Hematopoietic multipotent progenitor cell treated with erythropoietin and hydrocortisone succinate and interleukin-3 and kit ligand, for 17 days (in vitro differentiated cells): ENCODE results near the gene ANKRD52.

Experiments used
- DNase-seq: peaks from one replicate; pipeline ENCODE4 v3.0.0-alpha.2; 2015; ENCODE audit warnings: low spot score

ANKRD52 gene

DNA sequence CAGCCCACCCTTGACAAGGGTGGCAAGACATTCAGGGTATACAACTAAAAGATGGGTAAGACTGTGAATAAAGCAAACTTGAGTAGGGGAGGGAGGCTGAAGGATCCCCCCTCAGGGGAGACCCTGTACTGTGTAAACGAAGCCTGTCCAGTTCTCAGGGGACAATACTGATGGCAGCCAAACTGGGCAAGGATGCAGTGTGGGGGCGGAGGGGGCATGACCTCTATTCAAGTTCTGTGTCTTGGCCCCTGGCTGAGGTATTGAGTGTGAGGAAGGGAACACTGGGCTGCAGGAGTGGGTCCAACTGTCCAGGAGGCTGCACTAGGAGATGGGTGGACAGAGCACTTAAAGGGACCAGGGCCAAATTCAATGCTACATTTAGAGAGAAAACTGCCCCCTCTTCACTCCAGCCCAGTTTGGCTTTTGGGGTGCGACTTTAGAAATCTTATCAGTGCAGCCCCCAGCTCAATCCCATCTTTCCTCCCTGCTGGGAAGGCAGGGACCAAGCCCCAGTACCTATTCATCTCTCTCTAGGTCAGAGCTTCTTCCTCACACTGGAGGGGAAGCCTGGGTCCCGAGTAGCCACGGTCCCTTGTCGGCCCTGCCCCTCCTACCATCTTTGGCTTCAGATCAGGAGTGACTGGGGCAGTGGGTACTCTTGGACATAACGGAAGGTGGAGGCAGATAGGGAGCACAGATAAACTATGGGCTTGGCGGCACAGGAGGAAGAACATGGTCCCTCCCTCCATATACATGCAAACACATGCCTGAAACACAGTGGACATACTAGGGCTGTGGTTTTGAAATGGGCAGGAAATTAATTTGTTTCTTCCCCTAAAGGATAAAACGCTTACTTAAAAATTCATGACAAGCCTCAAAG lies 16.5 kb downstream of the ANKRD52 start:
- no peak for DNase-seq

DNA sequence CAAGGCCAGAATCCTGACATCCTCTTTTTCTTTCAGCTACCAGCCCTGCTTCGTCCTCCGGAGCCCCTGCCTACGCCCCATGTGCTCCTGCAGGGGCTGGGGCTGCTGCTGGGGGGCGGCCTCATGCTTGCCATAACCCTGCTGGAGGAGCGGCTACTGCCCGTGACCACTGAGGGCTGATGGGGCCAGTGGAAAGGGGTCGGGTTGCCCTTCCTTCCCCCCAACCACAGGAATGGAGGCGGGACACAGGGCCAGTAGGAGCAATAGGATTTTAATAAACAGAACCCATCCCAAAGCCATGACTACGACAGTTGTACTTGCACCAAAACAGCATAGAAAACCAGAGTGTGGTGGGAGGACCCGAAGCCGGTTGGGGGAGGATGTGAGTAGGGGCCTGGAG lies 20.6 kb downstream of the ANKRD52 start:
- no peak for DNase-seq

DNA sequence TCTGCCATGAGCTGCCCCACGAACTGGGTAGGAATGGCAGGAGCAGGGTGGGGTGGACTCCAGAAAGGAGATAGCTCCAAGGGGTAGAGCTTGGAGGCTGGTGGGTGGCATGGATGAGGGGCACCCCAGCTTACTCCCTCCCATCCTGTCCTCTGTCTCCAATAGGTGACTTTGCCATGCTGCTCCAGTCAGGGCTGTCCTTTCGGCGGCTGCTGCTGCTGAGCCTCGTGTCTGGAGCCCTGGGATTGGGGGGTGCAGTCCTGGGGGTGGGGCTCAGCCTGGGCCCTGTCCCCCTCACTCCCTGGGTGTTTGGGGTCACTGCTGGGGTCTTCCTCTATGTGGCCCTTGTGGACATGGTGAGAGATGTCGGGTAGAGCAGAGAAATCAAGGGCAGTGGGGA lies 21.2 kb downstream of the ANKRD52 start:
- no peak for DNase-seq

DNA sequence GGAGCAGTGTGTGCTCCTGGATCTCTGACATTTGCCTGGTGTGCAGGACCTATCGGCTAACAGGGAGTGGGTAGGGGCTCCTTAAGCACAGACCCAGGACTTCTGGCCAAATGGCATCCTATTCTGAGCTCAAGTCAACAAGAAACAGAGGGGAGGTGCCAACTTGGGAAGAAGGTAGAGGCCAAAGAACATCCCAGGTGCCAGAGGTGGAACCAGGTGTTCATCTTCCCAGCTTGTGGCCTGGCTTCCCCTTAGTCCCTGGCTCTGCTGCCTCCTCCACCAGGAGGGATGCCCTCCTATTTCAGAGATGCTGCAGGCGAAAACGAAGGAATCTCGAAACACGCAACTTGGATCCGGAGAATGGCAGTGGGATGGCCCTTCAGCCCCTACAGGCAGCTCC lies 22.1 kb downstream of the ANKRD52 start:
- no peak for DNase-seq

DNA sequence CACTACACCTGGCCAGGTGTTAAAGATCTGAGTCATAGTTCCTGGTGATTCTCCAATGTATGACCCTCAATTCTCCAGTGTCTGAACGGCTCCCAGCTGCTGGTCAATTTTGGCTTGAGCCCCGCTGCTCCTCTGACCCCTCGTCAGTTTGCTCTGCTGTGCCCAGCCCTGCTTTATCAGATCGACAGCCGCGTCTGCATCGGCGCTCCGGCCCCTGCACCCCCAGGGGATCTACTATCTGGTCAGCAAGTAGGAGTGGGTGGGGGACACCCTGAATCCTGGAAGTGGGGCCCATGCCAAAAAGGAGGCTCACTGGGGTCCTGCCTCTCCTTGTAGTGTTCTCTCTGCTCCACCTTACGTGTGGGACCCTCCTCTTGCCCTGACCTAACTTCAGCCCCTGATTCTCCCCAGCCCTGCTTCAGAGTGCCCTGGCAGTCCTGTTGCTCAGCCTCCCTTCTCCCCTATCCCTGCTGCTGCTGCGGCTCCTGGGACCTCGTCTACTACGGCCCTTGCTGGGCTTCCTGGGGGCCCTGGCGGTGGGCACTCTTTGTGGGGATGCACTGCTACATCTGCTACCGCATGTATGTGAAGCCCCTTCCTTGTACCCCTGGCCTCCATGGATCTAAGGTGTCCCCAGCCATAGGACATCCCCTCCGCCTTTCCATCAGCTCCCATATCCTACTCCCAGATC lies 23.3 kb downstream of the ANKRD52 start:
- DNase-seq: no peak

DNA sequence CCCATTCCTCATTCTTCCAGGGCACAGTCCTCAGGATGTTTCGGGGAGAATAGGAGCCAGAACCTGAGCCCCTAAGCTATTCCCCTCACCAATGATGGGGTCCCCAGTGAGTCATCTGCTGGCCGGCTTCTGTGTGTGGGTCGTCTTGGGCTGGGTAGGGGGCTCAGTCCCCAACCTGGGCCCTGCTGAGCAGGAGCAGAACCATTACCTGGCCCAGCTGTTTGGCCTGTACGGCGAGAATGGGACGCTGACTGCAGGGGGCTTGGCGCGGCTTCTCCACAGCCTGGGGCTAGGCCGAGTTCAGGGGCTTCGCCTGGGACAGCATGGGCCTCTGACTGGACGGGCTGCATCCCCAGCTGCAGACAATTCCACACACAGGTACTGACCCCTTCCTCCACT lies 27.0 kb downstream of the ANKRD52 start:
- no peak for DNase-seq

DNA sequence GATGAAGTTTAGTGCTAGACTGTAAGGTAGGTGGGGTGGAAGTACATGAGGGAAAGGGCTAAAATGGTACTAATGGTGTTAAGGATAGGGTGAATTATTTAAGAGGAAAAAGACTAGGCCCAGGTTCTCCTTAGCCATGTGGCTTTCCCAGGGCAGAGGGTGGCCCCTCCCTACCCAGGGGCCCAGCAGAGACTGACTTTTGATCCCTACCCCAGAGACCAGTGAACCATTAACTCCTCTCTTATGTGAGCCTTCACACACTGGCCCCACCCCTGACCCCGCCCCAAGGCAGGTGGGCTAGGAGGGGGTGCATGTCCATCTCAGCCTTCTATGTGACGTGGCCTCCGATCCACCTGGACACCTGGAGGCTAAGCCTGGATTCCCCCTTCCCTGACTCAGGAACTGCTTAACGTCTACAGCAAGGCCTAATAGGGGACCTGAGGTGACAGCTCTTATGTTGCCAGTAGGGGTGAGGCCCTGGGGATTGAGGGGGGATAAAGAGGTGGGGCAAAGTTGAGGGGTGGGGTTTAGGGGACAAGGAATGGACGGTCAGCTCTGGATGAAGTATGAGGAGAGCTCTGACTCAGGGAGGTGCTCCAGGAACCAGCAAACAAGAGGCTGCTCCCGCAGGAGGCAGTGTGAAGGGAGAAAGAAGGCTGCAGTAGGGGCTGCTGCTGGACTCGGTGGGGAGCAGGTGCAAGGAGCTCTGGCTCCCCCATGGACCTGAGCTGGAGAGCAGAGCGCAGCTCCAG lies 27.6 kb downstream of the ANKRD52 start:
- DNase-seq: no peak

DNA sequence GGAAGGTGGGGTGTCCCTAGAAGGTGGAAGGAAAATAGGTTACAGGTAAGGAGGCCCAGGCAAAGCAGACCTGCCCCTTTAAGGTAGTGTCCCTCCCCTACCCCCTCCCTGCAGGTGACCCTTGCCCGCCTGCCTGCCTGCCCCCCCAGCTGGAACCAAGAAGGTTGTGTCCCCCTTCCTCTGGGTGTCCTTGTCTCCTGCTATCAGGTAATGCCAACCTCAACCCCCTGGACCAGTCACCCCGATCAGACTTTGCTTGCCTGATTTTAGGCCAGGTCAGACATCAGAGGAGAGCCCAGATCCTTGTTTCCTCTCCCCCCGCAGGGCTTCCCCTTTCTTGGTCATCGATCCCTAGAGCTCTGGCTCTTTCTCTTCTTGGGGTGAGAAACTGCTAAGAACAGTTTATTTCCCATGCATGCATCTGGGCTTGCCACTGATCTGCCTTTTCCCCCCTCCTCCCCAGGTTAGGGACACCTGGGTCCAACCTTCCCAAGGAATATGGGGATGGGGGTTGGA lies 28.2 kb downstream of the ANKRD52 start, which contains the start of gene SLC39A5:
TSS of gene SLC39A5 (plus strand) at position 136 of the 516 bp plus-strand sequence. CDS start 1,224 bp downstream, outside the sequence.
- DNase-seq: no peak

DNA sequence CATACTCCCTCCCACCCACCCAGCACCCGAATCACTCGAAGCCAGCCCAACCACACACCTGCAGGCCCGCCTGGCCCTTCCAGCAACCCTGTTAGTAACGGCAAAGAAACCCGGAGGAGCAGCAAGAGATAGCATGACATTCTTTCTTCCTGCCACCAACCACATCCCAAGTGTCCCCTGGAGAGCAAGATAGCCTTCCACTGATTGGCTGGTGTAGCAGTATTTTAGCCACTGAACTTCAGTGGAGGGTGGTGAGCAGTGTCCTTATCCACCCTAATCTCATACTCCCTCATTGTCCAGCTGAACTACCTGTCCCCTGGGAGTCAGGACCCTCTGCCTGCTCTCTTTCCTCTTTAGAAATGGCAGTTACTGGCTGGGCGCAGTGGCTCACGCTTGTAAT lies 29.1 kb downstream of the ANKRD52 start:
- no peak for DNase-seq

DNA sequence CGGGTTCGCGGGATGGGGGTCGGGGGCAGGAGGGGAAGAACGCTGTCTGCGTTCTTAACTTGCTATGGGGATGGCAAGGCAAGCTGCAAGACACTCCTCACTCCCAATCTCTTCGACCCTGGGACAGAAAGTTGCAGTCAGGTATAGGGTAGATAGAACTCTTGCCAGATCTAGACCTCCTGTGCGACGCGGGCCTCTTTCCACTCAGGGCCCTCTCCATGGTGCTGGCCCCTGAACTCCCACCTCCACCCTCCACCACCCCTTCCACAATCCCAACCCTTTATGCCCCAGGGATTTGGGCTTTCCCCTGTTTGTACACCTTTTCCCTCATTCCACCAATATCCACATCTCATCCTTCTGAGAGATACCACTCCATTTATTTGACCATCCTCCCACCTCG lies 33.2 kb downstream of the ANKRD52 start:
- DNase-seq: no peak

DNA sequence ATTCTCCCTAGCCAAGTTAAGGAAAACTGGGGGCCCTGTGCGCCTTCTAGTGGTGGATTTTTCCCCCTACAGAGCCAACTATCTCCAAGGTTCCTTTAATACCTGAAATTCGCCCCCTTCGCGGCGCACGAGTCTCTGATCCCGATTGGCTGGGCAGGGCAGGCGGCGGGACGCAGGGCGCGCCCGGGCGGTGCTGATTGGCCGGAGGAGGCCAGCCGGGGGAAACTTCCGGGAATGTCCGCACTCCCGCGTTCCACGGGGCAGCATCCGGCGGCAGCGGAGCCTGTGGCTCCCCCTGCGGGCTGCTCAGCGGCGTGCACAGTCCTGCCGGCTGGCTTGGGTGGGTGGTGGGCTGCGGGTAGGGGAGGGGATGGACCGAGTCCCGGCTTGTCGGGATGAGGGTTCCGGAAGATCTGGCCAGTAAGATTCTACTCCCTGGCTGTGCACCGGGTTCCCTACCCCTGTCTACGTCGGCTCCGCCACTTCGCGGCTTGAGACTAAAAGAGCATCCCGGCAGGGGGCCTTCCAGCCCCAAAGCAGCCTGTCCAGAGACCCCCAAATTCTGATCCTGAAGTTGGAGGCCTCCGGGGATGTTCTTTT lies 34.0 kb downstream of the ANKRD52 start, which contains the start of gene NABP2:
TSS of gene NABP2 (plus strand) at position 241 of the 600 bp plus-strand sequence. CDS start 515 bp downstream, outside the sequence.
- peak; percentile 97 for DNase-seq

DNA sequence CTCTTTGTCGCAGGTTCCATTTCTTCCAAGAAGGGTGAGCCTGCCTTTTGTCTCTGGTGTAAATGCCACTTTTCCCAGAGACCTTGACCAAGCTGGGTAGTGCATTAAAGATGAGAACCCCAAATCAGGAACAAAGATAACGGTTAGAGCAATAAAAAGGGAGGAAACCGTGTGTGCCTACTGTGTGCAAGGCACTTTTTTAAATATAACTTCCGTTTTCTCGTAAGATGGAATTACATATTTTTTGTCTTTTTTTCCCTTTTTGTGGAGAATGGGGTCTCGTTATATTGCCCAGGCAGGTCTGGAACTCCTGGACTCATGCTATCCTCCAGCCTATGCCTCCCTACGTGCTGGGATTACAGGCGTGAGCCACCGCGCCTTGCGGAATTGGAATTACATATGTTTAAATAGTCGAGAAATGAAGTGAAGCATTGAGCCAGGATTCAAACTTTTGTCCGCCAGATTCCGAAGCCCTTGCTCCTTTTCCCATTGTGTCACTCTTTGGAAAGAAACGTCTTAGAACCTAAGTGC lies 34.5 kb downstream of the ANKRD52 start:
- DNase-seq: no peak

DNA sequence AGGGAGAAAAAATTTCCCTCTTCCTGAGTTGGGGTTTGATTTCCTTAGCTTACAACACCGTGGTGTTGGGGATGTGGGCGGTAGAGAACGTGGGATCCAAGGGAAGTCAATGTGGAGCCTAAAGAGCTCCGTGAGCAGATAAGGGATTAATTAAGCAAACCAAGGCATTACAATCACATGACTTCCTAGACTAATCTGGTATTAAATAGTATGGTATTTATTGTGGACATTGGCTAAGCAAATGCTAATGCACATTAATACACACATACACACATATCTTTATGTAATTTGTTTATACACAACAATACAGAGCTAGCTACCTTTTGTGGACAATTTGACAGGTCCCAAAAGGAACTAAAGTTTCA lies 35.7 kb downstream of the ANKRD52 start:
- no peak for DNase-seq

DNA sequence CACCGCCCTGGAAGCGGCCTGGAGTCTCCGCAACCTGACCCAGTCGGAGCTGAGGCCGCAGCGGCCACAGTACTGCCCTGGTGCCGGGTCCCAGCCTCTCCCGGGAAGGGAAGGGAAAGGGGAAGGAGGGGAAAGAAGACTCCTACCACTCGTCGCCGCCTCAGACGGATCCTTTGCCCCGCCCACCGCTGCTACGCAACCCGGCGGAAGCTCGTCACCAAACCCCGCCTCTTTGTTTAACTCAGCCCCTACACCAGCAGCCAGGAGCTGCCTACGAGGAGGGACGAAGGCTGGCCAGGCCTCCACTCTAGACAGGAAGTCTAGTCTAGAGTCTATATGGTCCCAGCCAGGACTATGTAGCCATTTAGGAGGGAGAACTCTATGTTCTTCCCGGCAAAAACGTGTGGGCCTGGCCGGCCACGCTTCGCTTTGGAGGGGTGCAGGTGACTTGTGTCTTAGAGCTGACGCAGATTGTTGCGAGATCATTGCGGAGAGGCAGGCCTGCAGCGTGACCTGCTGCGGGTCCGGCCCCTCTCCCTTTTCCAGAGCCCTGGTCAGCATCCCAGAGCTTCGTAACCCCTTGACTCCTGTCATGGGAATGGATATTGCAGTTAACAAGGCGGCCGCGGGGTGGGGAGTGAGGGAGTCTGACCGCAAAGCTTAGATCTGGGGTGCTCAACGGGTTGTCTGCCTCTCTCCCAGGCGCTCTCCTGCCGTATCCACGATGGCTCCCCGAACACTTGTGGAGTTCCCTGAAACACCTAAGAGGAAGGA lies 36.2 kb downstream of the ANKRD52 start, which contains the start of gene RNF41:
TSS of gene RNF41 (minus strand) at position 166 of the 774 bp plus-strand sequence. CDS start 7,875 bp downstream, outside the sequence.
- peak; percentile 97 for DNase-seq

DNA sequence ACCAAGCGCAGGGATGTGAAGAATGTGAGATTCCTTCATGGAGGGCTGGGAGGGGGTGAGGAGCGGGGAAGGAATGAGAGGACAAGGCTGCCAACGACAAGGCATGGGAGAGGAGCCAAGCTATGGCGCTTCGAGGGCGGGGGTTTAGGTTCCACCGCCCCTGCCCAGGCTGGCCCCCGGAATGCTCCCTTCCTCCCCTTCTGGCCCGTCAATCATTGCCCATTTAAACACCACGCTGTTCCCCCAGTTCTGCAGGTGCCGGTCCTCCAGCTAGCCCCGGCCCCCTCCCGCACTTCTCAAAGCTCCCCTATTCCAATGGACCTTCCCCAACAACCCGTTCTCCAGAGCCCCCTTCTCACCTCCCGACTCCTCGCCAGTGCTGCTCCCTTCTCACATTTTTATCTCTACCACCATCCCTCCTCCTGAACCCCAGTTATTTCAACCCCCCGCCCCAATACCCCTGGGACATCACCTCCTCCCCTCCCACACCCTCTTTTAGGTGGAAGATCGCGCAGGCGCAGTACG lies 36.9 kb downstream of the ANKRD52 start:
- DNase-seq: no peak

DNA sequence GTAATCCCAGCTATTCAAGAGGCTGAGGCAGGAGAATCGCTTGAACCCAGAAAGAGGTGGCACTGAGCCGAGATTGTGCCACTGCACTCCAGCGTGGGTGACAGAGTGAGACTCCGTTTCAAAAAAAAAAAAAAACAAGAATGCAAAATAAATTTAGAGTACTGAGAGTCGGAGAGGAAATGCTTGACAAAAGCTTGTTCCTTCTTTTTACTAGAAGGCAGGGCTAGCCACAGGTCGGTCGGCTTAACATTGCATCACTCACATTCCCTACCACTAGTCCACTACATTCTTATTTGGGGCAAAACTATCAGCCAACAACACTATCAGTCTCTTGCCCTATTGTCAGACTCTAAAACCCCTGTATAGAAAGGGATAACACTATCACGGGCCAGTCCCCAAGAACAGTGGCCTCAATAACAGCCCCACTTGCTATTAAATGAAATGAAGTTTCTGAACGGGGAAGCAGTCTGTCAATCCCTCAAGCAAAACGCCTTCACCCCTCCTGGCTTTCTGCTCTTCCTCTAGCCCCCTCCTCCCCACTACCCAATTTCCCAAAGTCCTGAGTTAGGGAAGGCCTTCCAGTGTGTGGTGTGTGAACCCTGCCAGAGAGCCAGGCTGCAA lies 37.5 kb downstream of the ANKRD52 start:
- peak; percentile 23 for DNase-seq

DNA sequence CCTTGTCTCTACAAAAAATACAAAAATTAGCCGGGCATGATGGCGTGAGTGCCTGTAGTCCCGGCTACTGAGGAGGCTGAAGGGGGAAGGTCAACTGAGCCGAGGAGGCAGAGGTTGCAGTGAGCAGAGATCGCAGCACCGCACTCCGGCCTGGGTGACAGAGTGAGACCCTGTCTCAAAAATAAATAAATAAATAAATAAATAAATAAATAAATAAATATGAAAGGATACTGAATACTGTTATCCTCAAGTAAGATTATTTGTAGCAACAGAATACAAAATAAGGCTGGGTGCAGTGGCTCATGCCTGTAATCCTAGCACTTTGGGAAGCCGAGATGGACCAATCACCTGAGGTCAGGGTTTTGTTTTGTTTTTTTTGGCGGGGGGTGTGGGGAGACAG lies 38.3 kb downstream of the ANKRD52 start:
- DNase-seq: no peak

DNA sequence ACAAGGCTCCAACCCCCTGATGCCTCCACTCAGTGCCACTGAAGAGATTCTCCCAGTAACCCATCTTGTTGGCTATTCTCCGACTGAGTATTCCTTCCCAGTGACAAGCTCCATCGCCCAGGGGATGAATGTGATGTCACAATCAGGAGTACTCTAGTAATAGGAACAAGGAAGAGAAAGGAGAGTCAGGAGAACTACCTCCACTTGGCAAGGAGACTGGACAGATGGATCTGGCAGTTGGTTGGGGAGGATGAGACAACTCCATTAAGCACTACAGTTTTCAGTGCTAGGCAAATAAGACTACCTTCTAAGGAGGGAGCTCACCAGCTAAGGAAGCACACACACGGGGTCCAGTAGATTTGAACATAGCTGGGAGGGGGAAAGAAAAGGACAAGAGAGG lies 41.7 kb downstream of the ANKRD52 start:
- no peak for DNase-seq

DNA sequence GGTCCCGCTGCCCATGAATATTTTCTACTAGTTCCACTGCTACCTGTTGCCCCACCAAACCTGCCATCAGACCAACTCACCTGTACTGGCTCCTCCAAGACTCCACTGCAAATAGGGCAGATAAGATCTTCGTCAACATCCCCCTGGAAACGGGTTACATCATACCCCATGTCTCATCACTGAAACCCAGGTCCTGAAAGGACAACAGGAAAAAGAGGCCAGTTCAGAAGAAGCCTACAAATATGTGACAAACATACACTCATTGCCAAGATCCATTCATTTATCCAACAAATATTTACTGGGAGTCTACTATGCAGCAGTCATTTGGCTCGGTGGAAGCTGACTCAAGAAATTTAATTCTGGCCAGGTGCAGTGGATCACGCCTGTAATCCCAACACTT lies 44.3 kb downstream of the ANKRD52 start:
- no peak for DNase-seq

DNA sequence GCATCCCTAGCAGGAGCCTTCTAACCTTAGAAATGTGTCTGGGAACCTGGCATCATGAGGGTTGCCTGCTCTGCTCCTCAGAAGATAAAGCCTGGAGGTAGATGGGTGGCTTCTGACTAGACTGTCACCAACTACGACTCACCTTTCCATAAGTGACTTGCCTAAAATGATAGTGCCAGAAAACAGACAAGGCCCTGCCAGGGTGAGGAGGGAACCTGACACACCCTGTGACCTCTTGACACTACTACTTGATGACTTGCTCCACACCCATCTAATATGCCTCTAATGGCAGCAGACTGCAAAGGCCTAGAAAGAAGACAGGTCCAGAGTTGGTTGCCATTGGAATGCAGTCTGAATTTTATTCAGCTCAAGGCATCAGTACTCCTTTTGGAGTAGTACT lies 45.8 kb downstream of the ANKRD52 start:
- DNase-seq: peak; percentile 67
